HEK293 (cell line): ENCODE results near the gene EFCAB6.

ENCODE experiments used
- CTCF ChIP-seq: fragments of 450-650 bp; formaldehyde crosslinking; IDR thresholded peaks from 2 replicates; pipeline ENCODE4 v1.5.1; 2016; ENCODE audit warnings: missing biosample characterization, missing genetic modification characterization
- MZF1 ChIP-seq: fragments of 450-650 bp; formaldehyde crosslinking; IDR thresholded peaks from 2 replicates; pipeline ENCODE4 v1.5.1; 2017; ENCODE audit warnings: missing biosample characterization, missing genetic modification characterization, borderline replicate concordance
- RBAK ChIP-seq: fragments of 450-650 bp; formaldehyde crosslinking; IDR thresholded peaks from 2 replicates; pipeline ENCODE4 v1.5.1; 2016; ENCODE audit warnings: missing biosample characterization, missing genetic modification characterization
- SCRT2 ChIP-seq: fragments of 450-650 bp; formaldehyde crosslinking; IDR thresholded peaks from 2 replicates; pipeline ENCODE4 v1.5.1; 2016; ENCODE audit warnings: missing biosample characterization, missing genetic modification characterization
- SP2 ChIP-seq: fragments of 450-650 bp; formaldehyde crosslinking; IDR thresholded peaks from 2 replicates; pipeline ENCODE4 v1.5.1; 2016; ENCODE audit warnings: missing biosample characterization, missing genetic modification characterization
- SP3 ChIP-seq: fragments of 450-650 bp; formaldehyde crosslinking; IDR thresholded peaks from 2 replicates; pipeline ENCODE4 v1.5.1; 2016; ENCODE audit warnings: missing biosample characterization, missing genetic modification characterization
- TF ChIP-seq, protein P1 (sequence below): fragments of 450-650 bp; formaldehyde crosslinking; IDR thresholded peaks from 2 replicates; pipeline ENCODE4 v1.5.1; 2017; ENCODE audit warnings: missing biosample characterization, mild to moderate bottlenecking, missing genetic modification characterization, moderate library complexity
- TF ChIP-seq, protein P2 (sequence below): fragments of 450-650 bp; formaldehyde crosslinking; IDR thresholded peaks from 2 replicates; pipeline ENCODE4 v1.5.1; 2016; ENCODE audit warnings: missing biosample characterization, missing genetic modification characterization, low read depth

- no peak for TF ChIP-seq SP2
- TF ChIP-seq, protein P1, sequence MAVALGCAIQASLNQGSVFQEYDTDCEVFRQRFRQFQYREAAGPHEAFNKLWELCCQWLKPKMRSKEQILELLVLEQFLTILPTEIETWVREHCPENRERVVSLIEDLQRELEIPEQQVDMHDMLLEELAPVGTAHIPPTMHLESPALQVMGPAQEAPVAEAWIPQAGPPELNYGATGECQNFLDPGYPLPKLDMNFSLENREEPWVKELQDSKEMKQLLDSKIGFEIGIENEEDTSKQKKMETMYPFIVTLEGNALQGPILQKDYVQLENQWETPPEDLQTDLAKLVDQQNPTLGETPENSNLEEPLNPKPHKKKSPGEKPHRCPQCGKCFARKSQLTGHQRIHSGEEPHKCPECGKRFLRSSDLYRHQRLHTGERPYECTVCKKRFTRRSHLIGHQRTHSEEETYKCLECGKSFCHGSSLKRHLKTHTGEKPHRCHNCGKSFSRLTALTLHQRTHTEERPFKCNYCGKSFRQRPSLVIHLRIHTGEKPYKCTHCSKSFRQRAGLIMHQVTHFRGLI (tag by site-specific recombination), result no peak
- TF ChIP-seq CTCF (tag by site-specific recombination), result peak; percentile 28; the same call in 1 of the 2 replicates
- no peak for TF ChIP-seq SP3 (tag by site-specific recombination)
- TF ChIP-seq, protein P2, sequence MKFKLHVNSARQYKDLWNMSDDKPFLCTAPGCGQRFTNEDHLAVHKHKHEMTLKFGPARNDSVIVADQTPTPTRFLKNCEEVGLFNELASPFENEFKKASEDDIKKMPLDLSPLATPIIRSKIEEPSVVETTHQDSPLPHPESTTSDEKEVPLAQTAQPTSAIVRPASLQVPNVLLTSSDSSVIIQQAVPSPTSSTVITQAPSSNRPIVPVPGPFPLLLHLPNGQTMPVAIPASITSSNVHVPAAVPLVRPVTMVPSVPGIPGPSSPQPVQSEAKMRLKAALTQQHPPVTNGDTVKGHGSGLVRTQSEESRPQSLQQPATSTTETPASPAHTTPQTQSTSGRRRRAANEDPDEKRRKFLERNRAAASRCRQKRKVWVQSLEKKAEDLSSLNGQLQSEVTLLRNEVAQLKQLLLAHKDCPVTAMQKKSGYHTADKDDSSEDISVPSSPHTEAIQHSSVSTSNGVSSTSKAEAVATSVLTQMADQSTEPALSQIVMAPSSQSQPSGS (tag by site-specific recombination), result no peak
- no peak for TF ChIP-seq MZF1 (tag by site-specific recombination)
- no peak for TF ChIP-seq RBAK (tag by site-specific recombination)
- TF ChIP-seq SCRT2, result no peak
Observed at GRCh38 chr22:43826142-43827002, 14.3 kb upstream of the EFCAB6 start.
